Measurements from ENCODE around the gene TMEM253. TPM values are rescaled to one million over a fixed set of nuclear protein-coding genes. Genes with fewer than 3 reads are reported as not detected.

The TMEM253 gene
- total and polyA plus RNA-seq, 2 experiments from 2014 or later = 4.9 to 5.4 TPM

GRCh38 chr14:21070083-21070609, 30.7 kb upstream of the TMEM253 start, which contains the start of gene ARHGEF40:
Gene ARHGEF40, plus strand, starts transcription at chr14:21070304. Its CDS starts 93 bp downstream, at chr14:21070397.
- Histone ChIP-seq H3K9me2 (replicated peaks; ENCODE audit: insufficient read depth) (no peaks in the 10 kb centered on the region), H3K27me3 (no peaks in the 10 kb centered on the region), H3K27ac (peak within 1 kb of the TSS; percentile 96), H3K79me2 (peaks cover 27% of the 10 kb centered on the region), H3K4me3 (peak within 1 kb of the TSS; percentile 99), H3K4me1 (ENCODE audit: insufficient read depth) (peaks cover 16% of the 10 kb centered on the region), H4K20me1 (ENCODE audit: insufficient read depth, poor library complexity, severe bottlenecking) (peaks cover 5% of the 10 kb centered on the region), H3K36me3 (replicated peaks; ENCODE audit: insufficient read depth, low read depth) (no peaks in the 10 kb centered on the region), H3K9me3 (ENCODE audit: low read depth) (no peaks in the 10 kb centered on the region), H3K4me2 (peak within 1 kb of the TSS; percentile 92), H2AFZ (peak within 1 kb of the TSS; percentile 93)
- WGBS (ENCODE audit: low lambda C conversion rate, missing lambda C conversion rate) = no CpG with 5 or more reads among the region's 63 CpGs
- peak; percentile 85 for DNase-seq (ENCODE audit: low spot score)
- TF ChIP-seq EZH2phosphoT487 (IDR thresholded peaks at IDR 0.05; ENCODE audit: low read depth, severe bottlenecking, unreplicated experiment) (no peak), EZH2 (IDR thresholded peaks at IDR 0.05; ENCODE audit: borderline replicate concordance) (no peak), CTCF (IDR thresholded peaks at IDR 0.05; ENCODE audit: poor library complexity) (no peak)

- DNase-seq (ENCODE audit: low spot score) = peak; percentile 64
- WGBS (ENCODE audit: low lambda C conversion rate, missing lambda C conversion rate) = 2% methylated on average over 22 of the region's 23 CpGs
- H3K36me3 ChIP-seq (replicated peaks; ENCODE audit: insufficient read depth, low read depth) = no peaks in the 10 kb centered on the region
These were observed 30.1 kb upstream of the TMEM253 start for GRCh38 chr14:21070610-21071224.

GRCh38 chr14:21071225-21072030, 29.4 kb upstream of the TMEM253 start:
- TF ChIP-seq EZH2phosphoT487 (IDR thresholded peaks at IDR 0.05; ENCODE audit: low read depth, severe bottlenecking, unreplicated experiment) = no peak
- peak overlapping the region; percentile 92 for H3K4me2 ChIP-seq
- peak overlapping the region; percentile 96 for H3K27ac ChIP-seq
- no peaks in the 10 kb centered on the region for H3K27me3 ChIP-seq
- peaks cover 16% of the 10 kb centered on the region for H3K4me1 ChIP-seq (ENCODE audit: insufficient read depth)
- peak overlapping the region; percentile 93 for H2AFZ ChIP-seq
- peak; percentile 93 for DNase-seq (ENCODE audit: low spot score)
- H3K79me2 ChIP-seq = peaks cover 27% of the 10 kb centered on the region
- WGBS (ENCODE audit: low lambda C conversion rate, missing lambda C conversion rate) = under 1% methylated on average over 22 of the region's 37 CpGs
- H3K36me3 ChIP-seq (replicated peaks; ENCODE audit: insufficient read depth, low read depth) = no peaks in the 10 kb centered on the region
- no peaks in the 10 kb centered on the region for H3K9me3 ChIP-seq (ENCODE audit: low read depth)
- H4K20me1 ChIP-seq (ENCODE audit: insufficient read depth, poor library complexity, severe bottlenecking) = peaks cover 5% of the 10 kb centered on the region
- no peaks in the 10 kb centered on the region for H3K9me2 ChIP-seq (replicated peaks; ENCODE audit: insufficient read depth)
- peak overlapping the region; percentile 99 for H3K4me3 ChIP-seq

More at GRCh38 chr14:21070610-21071224, 30.1 kb upstream of the TMEM253 start:
- H3K27ac ChIP-seq = peak overlapping the region; percentile 96
- no peaks in the 10 kb centered on the region for H3K9me2 ChIP-seq (replicated peaks; ENCODE audit: insufficient read depth)
- no peak for TF ChIP-seq EZH2phosphoT487 (IDR thresholded peaks at IDR 0.05; ENCODE audit: low read depth, severe bottlenecking, unreplicated experiment)
- TF ChIP-seq EZH2 (IDR thresholded peaks at IDR 0.05; ENCODE audit: borderline replicate concordance) = no peak
- no peak for TF ChIP-seq CTCF (IDR thresholded peaks at IDR 0.05; ENCODE audit: poor library complexity)
- H3K4me3 ChIP-seq = peak overlapping the region; percentile 99
- H3K27me3 ChIP-seq = no peaks in the 10 kb centered on the region
- H3K79me2 ChIP-seq = peaks cover 27% of the 10 kb centered on the region
- H3K4me2 ChIP-seq = peak overlapping the region; percentile 92
- H3K9me3 ChIP-seq (ENCODE audit: low read depth) = no peaks in the 10 kb centered on the region
- peak overlapping the region; percentile 93 for H2AFZ ChIP-seq
- peaks cover 16% of the 10 kb centered on the region for H3K4me1 ChIP-seq (ENCODE audit: insufficient read depth)
- H4K20me1 ChIP-seq (ENCODE audit: insufficient read depth, poor library complexity, severe bottlenecking) = peaks cover 5% of the 10 kb centered on the region

All from hepatocyte (in vitro differentiated cells).